Measurements from ENCODE around the gene RASSF9.

Gene RASSF9

GRCh38 chr12:85836197-85837090 lies at the start of gene RASSF9:
RASSF9 (minus strand) TSS chr12:85836409; CDS start chr12:85836201, 208 bp downstream.
- peak in 1 of 2 donors; percentile 15 for DNase-seq

GRCh38 chr12:85883763-85884162 lies 47.6 kb upstream of the RASSF9 start:
- DNase-seq, result no peak

GRCh38 chr12:85877459-85877858 lies 41.2 kb upstream of the RASSF9 start:
- no peak for DNase-seq

- DNase-seq, result no peak
These were observed 37.8 kb upstream of the RASSF9 start, which contains the start of gene NTS for GRCh38 chr12:85874031-85874461. NTS (plus strand) TSS chr12:85874295; CDS start chr12:85874404, 109 bp downstream.

- peak in 1 of 2 donors; percentile 46 for DNase-seq
These were observed 36.4 kb upstream of the RASSF9 start for GRCh38 chr12:85872497-85873091.

- peak in 1 of 2 donors; percentile 51 for DNase-seq
These were observed 31.0 kb upstream of the RASSF9 start for GRCh38 chr12:85866986-85867776.

GRCh38 chr12:85865890-85866289 lies 29.7 kb upstream of the RASSF9 start:
- no peak for DNase-seq

- DNase-seq, result no peak
These were observed 20.8 kb upstream of the RASSF9 start for GRCh38 chr12:85856966-85857365.

- DNase-seq, result no peak
These were observed 19.1 kb upstream of the RASSF9 start for GRCh38 chr12:85855305-85855704.

- DNase-seq, result no peak
These were observed 13.1 kb upstream of the RASSF9 start for GRCh38 chr12:85849344-85849743.

- DNase-seq, result no peak
These were observed 7.5 kb upstream of the RASSF9 start for GRCh38 chr12:85843606-85844310.

GRCh38 chr12:85835426-85836196 lies 598 bp downstream of the RASSF9 start:
- DNase-seq, result no peak

GRCh38 chr12:85834378-85834777 lies 1.8 kb downstream of the RASSF9 start:
- no peak for DNase-seq

- no peak for DNase-seq
These were observed 2.6 kb downstream of the RASSF9 start for GRCh38 chr12:85833579-85833978.

GRCh38 chr12:85831327-85831990 lies 4.8 kb downstream of the RASSF9 start:
- no peak for DNase-seq

- no peak for DNase-seq
These were observed 6.8 kb downstream of the RASSF9 start for GRCh38 chr12:85829391-85829790.

GRCh38 chr12:85828576-85828975 lies 7.6 kb downstream of the RASSF9 start:
- DNase-seq, result no peak

- no peak for DNase-seq
These were observed 10.5 kb downstream of the RASSF9 start for GRCh38 chr12:85825746-85826145.

GRCh38 chr12:85823436-85824180 lies 12.6 kb downstream of the RASSF9 start:
- no peak for DNase-seq

GRCh38 chr12:85821759-85822158 lies 14.4 kb downstream of the RASSF9 start:
- DNase-seq, result no peak
